NCI-H510A treated with DMSO at 0.1 percent for 48 hours (cell line): ENCODE results near the gene DYNLRB2.

Source experiments
- DNase-seq: peaks from one replicate; lab custom pipeline; 2025; lab: John Stamatoyannopoulos, UW

Gene DYNLRB2

GRCh38 chr16:80540516-80541305 lies at the start of gene DYNLRB2:
Gene DYNLRB2, plus strand, starts transcription at chr16:80540993. Its CDS starts 84 bp downstream, at chr16:80541077.
- peak; percentile 88 for DNase-seq

- DNase-seq, result no peak
Observed at GRCh38 chr16:80500116-80500859, 40.5 kb upstream of the DYNLRB2 start.

GRCh38 chr16:80500961-80501525 lies 39.8 kb upstream of the DYNLRB2 start:
- DNase-seq, result no peak

- no peak for DNase-seq
Observed at GRCh38 chr16:80503107-80503506, 37.7 kb upstream of the DYNLRB2 start.

GRCh38 chr16:80507538-80507937 lies 33.3 kb upstream of the DYNLRB2 start:
- DNase-seq, result no peak

- no peak for DNase-seq
Observed at GRCh38 chr16:80509872-80510271, 30.9 kb upstream of the DYNLRB2 start.

- no peak for DNase-seq
Observed at GRCh38 chr16:80511824-80512592, 28.8 kb upstream of the DYNLRB2 start.

- DNase-seq, result no peak
Observed at GRCh38 chr16:80512593-80512853, 28.3 kb upstream of the DYNLRB2 start.

- no peak for DNase-seq
Observed at GRCh38 chr16:80515374-80515773, 25.4 kb upstream of the DYNLRB2 start.

GRCh38 chr16:80517846-80518245 lies 22.9 kb upstream of the DYNLRB2 start:
- no peak for DNase-seq

GRCh38 chr16:80518436-80518835 lies 22.4 kb upstream of the DYNLRB2 start:
- DNase-seq, result no peak

GRCh38 chr16:80519189-80519588 lies 21.6 kb upstream of the DYNLRB2 start:
- DNase-seq, result no peak

- DNase-seq, result no peak
Observed at GRCh38 chr16:80525420-80525819, 15.4 kb upstream of the DYNLRB2 start.

- DNase-seq, result peak; percentile 77
Observed at GRCh38 chr16:80526418-80527061, 14.3 kb upstream of the DYNLRB2 start.

GRCh38 chr16:80527297-80527696 lies 13.5 kb upstream of the DYNLRB2 start:
- peak; percentile 10 for DNase-seq

GRCh38 chr16:80530479-80530878 lies 10.3 kb upstream of the DYNLRB2 start:
- DNase-seq, result no peak

GRCh38 chr16:80536238-80536637 lies 4.6 kb upstream of the DYNLRB2 start:
- DNase-seq, result no peak

GRCh38 chr16:80541306-80541694 lies 507 bp downstream of the DYNLRB2 start:
- no peak for DNase-seq

- DNase-seq, result no peak
Observed at GRCh38 chr16:80543162-80543561, 2.4 kb downstream of the DYNLRB2 start.

GRCh38 chr16:80544326-80544725 lies 3.5 kb downstream of the DYNLRB2 start:
- no peak for DNase-seq

- DNase-seq, result no peak
Observed at GRCh38 chr16:80546249-80546648, 5.5 kb downstream of the DYNLRB2 start.

GRCh38 chr16:80547145-80547544 lies 6.4 kb downstream of the DYNLRB2 start:
- no peak for DNase-seq
